ENCODE measurements around the gene FBXL22. TPM values are rescaled to one million over a fixed set of nuclear protein-coding genes. Genes with fewer than 3 reads are reported as not detected.
A peak's percentile ranks its signal among the peaks of the same experiment; 100 is the strongest.

FBXL22 gene
- total and polyA plus RNA-seq, 2 of the 4 experiments (the other 2 are of a cell fraction): 0.36 to 1.3 TPM

DNA sequence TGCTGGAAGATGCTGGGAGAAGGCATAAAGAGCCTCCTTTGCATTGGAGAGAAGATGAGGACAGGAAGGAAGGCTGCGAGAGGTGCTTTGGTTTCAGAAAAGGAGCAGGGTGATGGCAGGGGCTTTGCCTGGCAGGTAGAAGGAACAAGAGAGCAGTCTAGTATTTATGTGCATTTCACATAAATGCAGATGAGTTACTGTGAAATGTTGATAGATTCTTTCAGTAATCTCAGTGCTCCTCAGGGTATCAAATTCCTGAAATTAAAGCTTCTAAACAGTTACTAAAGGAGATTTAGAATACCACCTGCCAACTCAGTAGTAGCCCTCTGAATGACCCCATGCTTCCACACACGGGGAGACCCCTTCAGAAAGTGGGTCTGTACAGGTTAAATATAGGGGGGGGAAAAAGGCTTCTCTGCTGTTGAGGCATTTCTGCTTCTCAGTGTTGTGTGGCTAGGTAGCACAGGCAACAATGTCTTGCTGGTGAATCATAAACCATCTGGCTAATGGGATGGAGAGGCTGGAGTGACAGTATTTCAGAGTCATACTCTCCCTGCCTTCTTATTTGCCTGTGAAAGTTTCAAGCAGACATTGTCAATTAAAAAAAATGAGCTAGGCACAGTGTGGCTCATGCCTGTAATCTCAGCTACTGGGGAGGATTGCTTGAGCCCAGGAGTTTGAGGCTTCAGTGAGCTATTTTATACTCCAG, 14.3 kb upstream of the FBXL22 start:
- Histone ChIP-seq H3K18ac (ENCODE audit: low read depth, low read length) (no peak overlapping the region), H2BK120ac (ENCODE audit: low read depth, low read length) (no peak overlapping the region), H3K9me1 (ENCODE audit: insufficient read depth, low read length) (peaks cover 6% of the 10 kb centered on the region), H4K8ac (ENCODE audit: low read depth in 2 of 2, low read length in 2 of 2) (no peak overlapping the region), H2AFZ (replicated peaks; ENCODE audit: low read length, poor library complexity) (no peak overlapping the region), H2AK5ac (ENCODE audit: low read depth, low read length) (peak overlapping the region; percentile 23; the same call in 1 of the 2 replicates), H3K4me1 (ENCODE audit: control insufficient read depth, insufficient read depth, low read length) (peaks cover 11% of the 10 kb centered on the region), H3K36me3 (ENCODE audit: control insufficient read depth, insufficient read depth, low read length) (no peaks in the 10 kb centered on the region; the same call in 1 of the 2 replicates), H3K9me3 (ENCODE audit: control insufficient read depth, insufficient read depth, low read length) (no peaks in the 10 kb centered on the region), H3K23ac (ENCODE audit: low read depth, low read length) (peak overlapping the region; percentile 53), H2BK20ac (ENCODE audit: low read depth, low read length) (no peak overlapping the region), H3K27me3 (ENCODE audit: control insufficient read depth, insufficient read depth, low read length) (no peaks in the 10 kb centered on the region), H3K9ac (ENCODE audit: low read depth, low read length) (no peak overlapping the region), H2BK15ac (ENCODE audit: low read depth, low read length) (no peak overlapping the region), H3K4ac (ENCODE audit: low read depth, low read length) (no peak overlapping the region), H2BK5ac (ENCODE audit: low read depth, low read length, poor library complexity, severe bottlenecking) (peak overlapping the region; percentile 11), H3K14ac (replicated peaks; ENCODE audit: low read depth, low read length) (peak overlapping the region; percentile 24; the same call in 1 of the 2 replicates), H3K56ac (ENCODE audit: extremely low read depth, insufficient read depth, low read length) (no peak overlapping the region), H3K4me2 (ENCODE audit: low read depth, low read length) (no peak overlapping the region), H3K4me3 (ENCODE audit: insufficient read depth, low read depth, low read length) (no peak overlapping the region), H4K5ac (ENCODE audit: low read depth, low read length) (no peak overlapping the region), H2AK9ac (replicated peaks; ENCODE audit: low read depth, low read length, poor library complexity) (no peak overlapping the region), H3K79me1 (ENCODE audit: low read depth in 1 of 2, low read length in 2 of 2) (peaks cover 0 to 14% of the 10 kb centered on the region in 2 experiments; a peak in 1 of 4 replicates), H4K20me1 (ENCODE audit: insufficient read depth, low read length) (peaks cover 10% of the 10 kb centered on the region; the same call in 1 of the 2 replicates), H3K27ac (ENCODE audit: insufficient read depth, low read length) (no peak overlapping the region), H4K91ac (ENCODE audit: insufficient read depth, low read depth, low read length) (no peak overlapping the region)
- WGBS, 2 experiments (ENCODE audit: extremely low coverage in 2 of 2, insufficient read length in 1 of 2): no CpG with 5 or more reads among the region's 2 CpGs
- dilution Hi-C loops (cut with HindIII; ENCODE audit: low sequenced_read_pairs, unreplicated experiment) (no loop called here), in situ Hi-C loops (cut with MboI; ENCODE audit: low sequenced_read_pairs) (no loop called here), intact Hi-C loops (cut with micrococcal nuclease) (loop anchor here (10.0 kb wide), 1 partner anchor 118 kb away; no protein-coding TSS in a partner anchor)
- ChIA-PET POLR2A (ENCODE audit: unreplicated experiment) (interaction anchor here (0.6 kb wide), 2 partner anchors 46 to 172 kb away, joined by 3 read pairs; no protein-coding TSS in a partner anchor), CTCF (no interaction called here)
- DNase-seq: peak; percentile 92
- BruUV-seq (replicated peaks): no TSS peak
- TF ChIP-seq FOS (IDR thresholded peaks at IDR 0.05; ENCODE audit: low read depth, low read length): peak; percentile 37; the same call in 1 of the 2 replicates
- peak; percentile 74 for TF ChIP-seq BHLHE40 (IDR thresholded peaks at IDR 0.05; ENCODE audit: low read depth, low read length)
- TF ChIP-seq RCOR1 (IDR thresholded peaks at IDR 0.05; ENCODE audit: insufficient replicate concordance, low read length): no peak
- TF ChIP-seq POLR2A (IDR thresholded peaks at IDR 0.05; ENCODE audit: low read depth, low read length): peak; percentile 36; the same call in 1 of the 2 replicates
- TF ChIP-seq, protein P1, sequence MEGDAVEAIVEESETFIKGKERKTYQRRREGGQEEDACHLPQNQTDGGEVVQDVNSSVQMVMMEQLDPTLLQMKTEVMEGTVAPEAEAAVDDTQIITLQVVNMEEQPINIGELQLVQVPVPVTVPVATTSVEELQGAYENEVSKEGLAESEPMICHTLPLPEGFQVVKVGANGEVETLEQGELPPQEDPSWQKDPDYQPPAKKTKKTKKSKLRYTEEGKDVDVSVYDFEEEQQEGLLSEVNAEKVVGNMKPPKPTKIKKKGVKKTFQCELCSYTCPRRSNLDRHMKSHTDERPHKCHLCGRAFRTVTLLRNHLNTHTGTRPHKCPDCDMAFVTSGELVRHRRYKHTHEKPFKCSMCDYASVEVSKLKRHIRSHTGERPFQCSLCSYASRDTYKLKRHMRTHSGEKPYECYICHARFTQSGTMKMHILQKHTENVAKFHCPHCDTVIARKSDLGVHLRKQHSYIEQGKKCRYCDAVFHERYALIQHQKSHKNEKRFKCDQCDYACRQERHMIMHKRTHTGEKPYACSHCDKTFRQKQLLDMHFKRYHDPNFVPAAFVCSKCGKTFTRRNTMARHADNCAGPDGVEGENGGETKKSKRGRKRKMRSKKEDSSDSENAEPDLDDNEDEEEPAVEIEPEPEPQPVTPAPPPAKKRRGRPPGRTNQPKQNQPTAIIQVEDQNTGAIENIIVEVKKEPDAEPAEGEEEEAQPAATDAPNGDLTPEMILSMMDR (conservative IDR thresholded peaks at IDR 0.05; ENCODE audit: low read depth, low read length): no peak
- ATAC-seq (ENCODE audit: low read depth): peak; percentile 87

All from IMR-90 (cell line).